D721Med (cell line): Measurements from ENCODE around the gene PPP1R16B.
"Not testable (repeated sequence)": the region's sequence is repeated elsewhere in the genome, so short reads cannot be mapped to it uniquely, and the experiment has no call there.

Source experiments
- DNase-seq: peaks from one replicate; pipeline ENCODE4 v3.0.0; 2011; ENCODE audit warnings: low spot score; ENCODE audit not compliant: insufficient read length
- FAIRE-seq: peaks from 2 replicates; lab custom pipeline; 2011; peaks lifted over from hg19 to GRCh38; lab: Jason Lieb, UNC
- TF ChIP-seq, protein P1 (sequence below): IDR thresholded peaks from 2 replicates; pipeline ENCODE4 v1.5.1; 2012; ENCODE audit warnings: mild to moderate bottlenecking, control low read depth; ENCODE audit not compliant: insufficient read depth; ENCODE audit errors: missing control alignments

Gene PPP1R16B

DNA sequence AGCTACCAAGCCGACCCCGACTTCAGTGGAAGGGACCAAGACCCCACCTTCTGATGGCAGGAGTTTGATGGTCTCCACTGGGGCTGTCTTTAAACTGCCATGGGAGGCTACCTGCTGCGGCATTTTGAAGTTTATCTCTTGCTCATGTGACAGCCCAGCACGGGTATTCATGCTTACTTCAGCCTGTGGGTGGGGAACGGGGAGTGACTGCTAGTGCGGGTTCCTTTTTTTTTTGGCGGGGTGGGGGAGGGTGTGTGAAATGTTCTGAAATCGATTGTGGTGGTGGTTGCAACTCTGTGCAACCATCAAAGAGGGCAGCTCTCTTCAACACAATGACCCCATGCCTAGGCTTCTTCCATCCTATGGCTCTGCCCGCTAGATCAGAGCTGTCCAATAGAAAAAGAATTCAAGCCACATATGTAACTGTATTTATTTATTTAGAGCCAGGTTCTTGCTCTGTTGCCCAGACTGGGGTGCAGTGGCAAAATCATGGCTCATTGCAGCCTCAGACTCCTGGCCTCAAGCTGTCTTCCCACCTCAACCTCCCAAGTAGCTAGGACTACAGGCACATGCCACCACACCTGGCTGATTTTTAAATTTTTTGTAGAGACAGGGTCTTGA lies 53.7 kb downstream of the PPP1R16B start:
- no peak for DNase-seq
- TF ChIP-seq, protein P1, sequence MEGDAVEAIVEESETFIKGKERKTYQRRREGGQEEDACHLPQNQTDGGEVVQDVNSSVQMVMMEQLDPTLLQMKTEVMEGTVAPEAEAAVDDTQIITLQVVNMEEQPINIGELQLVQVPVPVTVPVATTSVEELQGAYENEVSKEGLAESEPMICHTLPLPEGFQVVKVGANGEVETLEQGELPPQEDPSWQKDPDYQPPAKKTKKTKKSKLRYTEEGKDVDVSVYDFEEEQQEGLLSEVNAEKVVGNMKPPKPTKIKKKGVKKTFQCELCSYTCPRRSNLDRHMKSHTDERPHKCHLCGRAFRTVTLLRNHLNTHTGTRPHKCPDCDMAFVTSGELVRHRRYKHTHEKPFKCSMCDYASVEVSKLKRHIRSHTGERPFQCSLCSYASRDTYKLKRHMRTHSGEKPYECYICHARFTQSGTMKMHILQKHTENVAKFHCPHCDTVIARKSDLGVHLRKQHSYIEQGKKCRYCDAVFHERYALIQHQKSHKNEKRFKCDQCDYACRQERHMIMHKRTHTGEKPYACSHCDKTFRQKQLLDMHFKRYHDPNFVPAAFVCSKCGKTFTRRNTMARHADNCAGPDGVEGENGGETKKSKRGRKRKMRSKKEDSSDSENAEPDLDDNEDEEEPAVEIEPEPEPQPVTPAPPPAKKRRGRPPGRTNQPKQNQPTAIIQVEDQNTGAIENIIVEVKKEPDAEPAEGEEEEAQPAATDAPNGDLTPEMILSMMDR: no peak
- FAIRE-seq: no peak

DNA sequence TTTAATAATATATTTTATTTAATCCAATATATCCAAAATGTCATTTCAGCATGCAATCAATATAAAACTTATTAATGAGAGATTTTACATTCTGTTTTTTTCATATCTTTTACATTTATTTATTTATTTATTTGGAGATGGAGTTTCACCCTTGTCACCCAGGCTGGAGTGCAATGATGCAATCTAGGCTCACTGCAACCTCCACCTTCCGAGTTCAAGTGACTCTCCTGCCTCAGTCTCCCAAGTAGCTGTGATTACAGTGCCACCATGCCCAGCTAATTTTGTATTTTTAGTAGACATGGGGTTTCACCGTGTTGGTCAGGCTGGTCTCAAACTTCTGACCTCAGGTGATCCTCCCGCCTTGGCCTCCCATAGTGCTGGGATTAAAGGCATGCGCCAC lies 54.4 kb downstream of the PPP1R16B start:
- not testable (repeated sequence) for FAIRE-seq, DNase-seq

DNA sequence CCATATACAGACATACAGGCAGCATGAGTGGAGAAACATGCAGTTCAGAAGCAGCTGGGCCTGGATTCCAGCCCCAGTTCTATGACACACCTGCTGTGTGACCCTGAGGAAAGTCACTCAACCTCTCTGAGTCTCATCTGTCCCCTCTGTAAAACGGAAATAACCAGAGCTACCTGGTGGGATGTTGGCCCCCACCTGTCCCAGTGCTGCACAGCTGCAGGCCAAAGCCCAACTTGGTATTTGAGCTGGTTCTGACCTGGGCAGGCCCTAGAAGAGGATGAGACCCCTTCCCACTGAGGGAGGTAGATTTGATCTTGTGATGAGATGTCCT lies 55.5 kb downstream of the PPP1R16B start:
- no peak for FAIRE-seq
- TF ChIP-seq, protein P1: no peak
- DNase-seq: no peak

DNA sequence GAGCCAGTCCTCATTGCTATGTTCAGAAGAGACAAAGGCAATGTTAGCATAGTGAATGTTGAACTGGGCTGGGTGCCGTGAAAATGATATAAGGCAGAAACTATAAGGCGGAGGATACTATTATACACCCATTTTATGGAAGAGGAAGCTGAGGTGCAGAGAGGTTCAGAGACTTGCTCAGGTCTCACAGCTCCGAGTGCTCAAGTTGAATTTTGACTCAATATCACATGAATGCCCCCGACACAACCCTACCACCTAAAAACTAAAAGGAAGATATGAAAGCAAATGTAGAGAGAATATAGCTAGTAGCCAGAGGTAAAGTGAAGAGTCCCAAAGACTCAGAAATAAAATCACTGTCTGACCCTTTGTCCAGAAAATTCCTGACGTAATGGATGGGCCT lies 56.7 kb downstream of the PPP1R16B start:
- TF ChIP-seq, protein P1: no peak
- FAIRE-seq (no peak), DNase-seq (no peak)

DNA sequence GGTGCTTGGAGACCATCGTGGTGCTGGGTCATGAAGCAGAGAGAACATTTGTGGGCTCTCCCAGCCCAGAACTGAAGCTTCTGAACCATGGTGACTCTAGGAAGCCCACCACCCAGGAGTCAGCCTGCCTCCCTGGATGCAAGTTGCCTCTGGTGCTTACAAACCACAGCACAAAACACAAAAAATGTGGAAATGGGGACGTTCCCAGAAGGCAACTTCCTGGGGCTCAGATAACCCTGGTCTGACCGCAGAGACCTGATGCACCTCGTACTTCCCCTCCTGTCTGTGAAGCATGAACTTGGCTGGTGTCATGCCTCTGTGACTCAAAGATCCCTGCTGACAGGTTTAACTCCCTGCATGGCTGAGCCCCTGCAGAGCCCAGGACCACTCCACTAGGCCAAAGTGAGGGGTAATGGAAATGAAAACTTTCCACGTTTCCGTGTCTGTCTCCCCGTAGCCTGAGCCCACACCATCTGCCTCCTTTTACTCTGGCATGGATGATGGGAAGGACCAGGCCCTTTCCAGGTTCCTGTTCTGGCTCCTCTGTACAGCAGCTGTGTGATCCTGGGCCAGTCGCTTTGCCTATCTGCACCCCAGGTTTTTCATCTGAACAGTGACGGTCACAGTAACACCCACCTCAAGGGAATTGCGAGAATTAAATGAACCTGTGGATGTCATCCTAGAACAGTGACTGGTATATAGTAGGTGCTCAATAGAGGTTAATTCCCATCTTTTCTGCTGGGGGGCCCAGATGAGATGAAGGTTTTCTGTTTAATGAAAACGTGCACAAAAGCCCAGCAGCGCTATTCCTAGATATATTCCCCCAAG lies 57.7 kb downstream of the PPP1R16B start:
- TF ChIP-seq, protein P1: no peak
- DNase-seq (no peak), FAIRE-seq (no peak)

DNA sequence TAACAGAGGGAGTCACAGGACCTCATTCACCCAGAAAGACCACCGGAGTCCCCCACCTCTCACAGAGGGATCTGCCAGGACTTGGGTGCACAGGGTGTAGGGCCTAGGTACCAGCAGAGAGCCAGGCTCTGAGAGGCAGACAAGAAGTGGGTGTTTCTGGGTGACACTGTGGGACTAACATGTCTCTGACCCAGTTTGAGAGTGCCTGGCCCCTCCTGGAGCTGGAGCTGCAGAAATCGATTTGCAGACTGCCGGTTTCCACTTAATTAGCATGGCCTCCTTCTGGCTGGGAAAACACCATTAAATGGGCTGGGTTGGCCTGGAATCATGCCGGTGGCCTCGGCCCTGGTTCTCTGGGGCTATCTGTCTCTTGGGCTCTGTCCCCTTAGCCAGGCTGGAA lies 59.2 kb downstream of the PPP1R16B start:
- TF ChIP-seq, protein P1: no peak
- DNase-seq (no peak), FAIRE-seq (no peak)

DNA sequence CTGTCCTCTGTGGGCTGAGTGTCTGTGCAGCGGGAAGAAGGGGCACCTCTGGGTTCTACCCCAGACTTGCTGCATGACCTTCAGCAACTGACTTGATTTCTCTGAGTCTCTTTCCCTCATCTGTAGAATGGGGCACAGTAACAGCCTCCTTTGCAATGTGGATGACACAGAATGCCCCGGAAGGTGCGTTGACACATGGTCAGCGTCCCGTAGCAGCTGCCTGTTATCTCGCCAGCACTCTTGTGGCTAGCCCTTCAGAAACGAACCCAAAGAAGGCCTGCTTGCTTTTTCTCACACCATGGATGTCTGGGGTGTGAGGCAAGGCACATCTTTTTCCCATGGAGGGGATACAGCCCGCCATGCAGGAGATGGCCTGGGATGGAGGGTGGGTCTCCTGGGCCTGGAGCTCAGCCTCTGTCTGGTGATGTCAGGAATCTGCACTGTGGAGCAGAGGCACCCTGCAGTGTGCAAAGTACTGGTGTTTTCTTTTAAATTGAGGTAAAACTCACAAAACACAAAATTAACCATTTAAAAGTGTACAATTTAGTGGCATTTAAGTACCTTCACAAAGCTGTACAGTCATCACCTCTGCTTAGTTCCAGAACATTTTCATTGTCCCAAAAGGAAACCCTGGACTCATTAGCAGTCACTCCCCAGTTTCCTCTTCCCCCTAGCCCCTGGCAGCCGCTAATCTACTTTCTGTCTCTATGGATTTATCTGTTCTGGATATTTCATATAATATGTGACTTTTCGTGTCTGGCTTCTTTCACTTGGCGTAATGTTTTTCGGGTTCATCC lies 61.0 kb downstream of the PPP1R16B start:
- TF ChIP-seq, protein P1: no peak
- no peak for FAIRE-seq
- no peak for DNase-seq
